K562 treated with DMSO at 1 percent for 4 hours (cell line): ENCODE results near the gene TLL1. TPM values are rescaled to one million over a fixed set of nuclear protein-coding genes. Genes with fewer than 3 reads are reported as not detected.

ENCODE experiments used
- total RNA-seq: library from RNA; unstranded; fragments of 300-600 nt; gene quantifications from 2 replicates; pipeline ENCODE4 v1.2.3, GENCODE V29; 2022; ENCODE audit not compliant: insufficient read depth

TLL1 gene
- not detected in 2 replicates for total RNA-seq

GRCh38 chr4:165872461-165873297 lies at the start of gene TLL1:
Gene TLL1 (plus strand): TSS chr4:165873237. CDS start chr4:165873905, 668 bp downstream.

